ENCODE measurements around the gene IL36RN. TPM values are rescaled to one million over a fixed set of nuclear protein-coding genes. Genes with fewer than 3 reads are reported as not detected.
A peak's percentile ranks its signal among the peaks of the same experiment; 100 is the strongest.

The IL36RN gene
- polyA plus RNA-seq, 1 of the 3 experiments (the other 2 are of a cell fraction), result not detected

GRCh38 chr2:113081488-113082210 is 22.7 kb downstream of the IL36RN start:
- DNase-seq, result no peak
- Histone ChIP-seq H3K79me2 (ENCODE audit: insufficient read depth) (no peaks in the 10 kb centered on the region), H3K36me3 (replicated peaks in 1 of 2; ENCODE audit: control insufficient read depth in 1 of 2, insufficient read depth in 2 of 2, low read length in 1 of 2) (no peaks in the 10 kb centered on the region), H3K27me3 (ENCODE audit: insufficient read depth) (no peaks in the 10 kb centered on the region), H4K20me1 (ENCODE audit: insufficient read depth) (no peaks in the 10 kb centered on the region), H3F3A (replicated peaks; ENCODE audit: insufficient read depth) (no peaks in the 10 kb centered on the region), H3K27ac (ENCODE audit: low read depth in 2 of 2, low read length in 1 of 2) (no peak overlapping the region), H3K4me3 (ENCODE audit: low read depth in 2 of 2, low read length in 1 of 2) (no peak overlapping the region), H3K4me1 (ENCODE audit: control insufficient read depth in 1 of 2, insufficient read depth in 2 of 2, low read depth in 1 of 2, low read length in 1 of 2) (no peaks in the 10 kb centered on the region), H3K4me2 (no peak overlapping the region), H3K9me2 (no peaks in the 10 kb centered on the region), H3K9me3 (no peaks in the 10 kb centered on the region), H3K9ac (no peak overlapping the region), H2AFZ (ENCODE audit: low read depth) (no peak overlapping the region)
- CTCF ChIA-PET, result no interaction called here
- TF ChIP-seq RFX5 (IDR thresholded peaks at IDR 0.05; ENCODE audit: low read length), result no peak
- POLR2A ChIA-PET, result no interaction called here
- 6% methylated on average over 2 of the region's 2 CpGs for WGBS (ENCODE audit: low lambda C conversion rate)

- H3K9me3 ChIP-seq, result no peaks in the 10 kb centered on the region
- no peaks in the 10 kb centered on the region for H3K36me3 ChIP-seq (replicated peaks in 1 of 2; ENCODE audit: control insufficient read depth in 1 of 2, insufficient read depth in 2 of 2, low read length in 1 of 2)
- no peak for DNase-seq
- no peak overlapping the region for H3K4me2 ChIP-seq
- 14% methylated on average over 8 of the region's 8 CpGs for WGBS (ENCODE audit: low lambda C conversion rate)
- H3K27me3 ChIP-seq (ENCODE audit: insufficient read depth), result no peaks in the 10 kb centered on the region; the same call in 1 of the 2 replicates
- no peak overlapping the region for H3K9ac ChIP-seq
- POLR2A ChIA-PET, result no interaction called here
- H3F3A ChIP-seq (replicated peaks; ENCODE audit: insufficient read depth), result no peaks in the 10 kb centered on the region
- no peaks in the 10 kb centered on the region for H3K4me1 ChIP-seq (ENCODE audit: control insufficient read depth in 1 of 2, insufficient read depth in 2 of 2, low read depth in 1 of 2, low read length in 1 of 2)
- no peaks in the 10 kb centered on the region for H4K20me1 ChIP-seq (ENCODE audit: insufficient read depth)
- H3K27ac ChIP-seq (ENCODE audit: low read depth in 2 of 2, low read length in 1 of 2), result no peak overlapping the region
- H3K9me2 ChIP-seq, result no peaks in the 10 kb centered on the region
- no peaks in the 10 kb centered on the region for H3K79me2 ChIP-seq (ENCODE audit: insufficient read depth)
- no peak overlapping the region for H3K4me3 ChIP-seq (ENCODE audit: low read depth in 2 of 2, low read length in 1 of 2)
- CTCF ChIA-PET, result no interaction called here
- no peak overlapping the region for H2AFZ ChIP-seq (ENCODE audit: low read depth)
- TF ChIP-seq EP300 (IDR thresholded peaks at IDR 0.05; ENCODE audit: borderline replicate concordance in 1 of 2, low read depth in 1 of 2, low read length in 1 of 2), result no peak
- TF ChIP-seq PBX3 (IDR thresholded peaks at IDR 0.05), result no peak
- no peak for TF ChIP-seq POLR2AphosphoS5 (IDR thresholded peaks at IDR 0.05; ENCODE audit: low read depth, low read length)
- no peak for TF ChIP-seq TEAD4 (IDR thresholded peaks at IDR 0.05; ENCODE audit: borderline replicate concordance, insufficient read depth)
- TF ChIP-seq JUND (IDR thresholded peaks at IDR 0.05), result no peak
- TF ChIP-seq FOXM1 (IDR thresholded peaks at IDR 0.05; ENCODE audit: low read depth), result no peak
- TF ChIP-seq ELF1 (IDR thresholded peaks at IDR 0.05), result no peak
- TF ChIP-seq CHD2 (IDR thresholded peaks at IDR 0.05; ENCODE audit: low read length, partially characterized antibody), result no peak
These were observed 24.3 kb downstream of the IL36RN start for GRCh38 chr2:113083296-113083695.

GRCh38 chr2:113084249-113085000 is 25.4 kb downstream of the IL36RN start:
- Histone ChIP-seq H2AFZ (ENCODE audit: low read depth) (no peak overlapping the region), H3K9me3 (no peaks in the 10 kb centered on the region), H3K79me2 (ENCODE audit: insufficient read depth) (no peaks in the 10 kb centered on the region), H3K9me2 (no peaks in the 10 kb centered on the region), H3F3A (replicated peaks; ENCODE audit: insufficient read depth) (no peaks in the 10 kb centered on the region), H3K27ac (ENCODE audit: low read depth in 2 of 2, low read length in 1 of 2) (no peak overlapping the region), H3K36me3 (replicated peaks in 1 of 2; ENCODE audit: control insufficient read depth in 1 of 2, insufficient read depth in 2 of 2, low read length in 1 of 2) (no peaks in the 10 kb centered on the region), H3K9ac (no peak overlapping the region), H3K4me3 (ENCODE audit: low read depth in 2 of 2, low read length in 1 of 2) (no peak overlapping the region), H4K20me1 (ENCODE audit: insufficient read depth) (no peaks in the 10 kb centered on the region), H3K4me1 (ENCODE audit: control insufficient read depth in 1 of 2, insufficient read depth in 2 of 2, low read depth in 1 of 2, low read length in 1 of 2) (no peaks in the 10 kb centered on the region), H3K27me3 (ENCODE audit: insufficient read depth) (no peaks in the 10 kb centered on the region; the same call in 1 of the 2 replicates), H3K4me2 (no peak overlapping the region)
- no peak for DNase-seq
- ChIA-PET POLR2A (no interaction called here), CTCF (interaction anchor here (0.6 to 1.1 kb wide), 3 partner anchors 9 to 114 kb away, joined by 3 to 4 read pairs (median 4); no protein-coding TSS in a partner anchor)
- 1% methylated on average over 5 of the region's 5 CpGs for WGBS (ENCODE audit: low lambda C conversion rate)
- TF ChIP-seq ELF1 (IDR thresholded peaks at IDR 0.05), result no peak
- TF ChIP-seq FOSL2 (IDR thresholded peaks at IDR 0.05; ENCODE audit: borderline replicate concordance, low read depth), result no peak
- TF ChIP-seq EP300 (IDR thresholded peaks at IDR 0.05; ENCODE audit: borderline replicate concordance in 1 of 2, low read depth in 1 of 2, low read length in 1 of 2), result no peak
- TF ChIP-seq SMC3 (IDR thresholded peaks at IDR 0.05; ENCODE audit: low read depth, low read length), result no peak
- TF ChIP-seq, protein P1, sequence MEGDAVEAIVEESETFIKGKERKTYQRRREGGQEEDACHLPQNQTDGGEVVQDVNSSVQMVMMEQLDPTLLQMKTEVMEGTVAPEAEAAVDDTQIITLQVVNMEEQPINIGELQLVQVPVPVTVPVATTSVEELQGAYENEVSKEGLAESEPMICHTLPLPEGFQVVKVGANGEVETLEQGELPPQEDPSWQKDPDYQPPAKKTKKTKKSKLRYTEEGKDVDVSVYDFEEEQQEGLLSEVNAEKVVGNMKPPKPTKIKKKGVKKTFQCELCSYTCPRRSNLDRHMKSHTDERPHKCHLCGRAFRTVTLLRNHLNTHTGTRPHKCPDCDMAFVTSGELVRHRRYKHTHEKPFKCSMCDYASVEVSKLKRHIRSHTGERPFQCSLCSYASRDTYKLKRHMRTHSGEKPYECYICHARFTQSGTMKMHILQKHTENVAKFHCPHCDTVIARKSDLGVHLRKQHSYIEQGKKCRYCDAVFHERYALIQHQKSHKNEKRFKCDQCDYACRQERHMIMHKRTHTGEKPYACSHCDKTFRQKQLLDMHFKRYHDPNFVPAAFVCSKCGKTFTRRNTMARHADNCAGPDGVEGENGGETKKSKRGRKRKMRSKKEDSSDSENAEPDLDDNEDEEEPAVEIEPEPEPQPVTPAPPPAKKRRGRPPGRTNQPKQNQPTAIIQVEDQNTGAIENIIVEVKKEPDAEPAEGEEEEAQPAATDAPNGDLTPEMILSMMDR (IDR thresholded peaks at IDR 0.05), result peak; percentile 48
- no peak for TF ChIP-seq GABPA (IDR thresholded peaks at IDR 0.05; ENCODE audit: low read depth)

Data from SK-N-SH (cell line).